HepG2 (cell line): ENCODE measurements around the gene KRTAP3-3. TPM values are rescaled to one million over a fixed set of nuclear protein-coding genes. Genes with fewer than 3 reads are reported as not detected.

Source experiments
- ATAC-seq: fragments of 200-7000 bp; cut with Tn5 transposase; 3 replicates; pipeline ENCODE4 v1.9.1; 2020; ENCODE audit warnings: mild to moderate bottlenecking, moderate library complexity
- BruUV-seq: library from RNA; stranded (reverse); fragments of 400-500 nt; replicated peaks from 2 replicates; lab custom pipeline; 2021; lab: Mats Ljungman, UMichigan
- CTCF ChIA-PET: fragments of 300-600 bp; formaldehyde crosslinking; extraction: SDS; loops from one replicate; lab custom pipeline; 2021; ENCODE audit warnings: low total read pairs, inconsistent platforms, low intra/inter-chr PET ratio; lab: Yijun Ruan, JAX
- POLR2A ChIA-PET: fragments of 350-600 bp; sonication (Branson Sonifier 250); formaldehyde crosslinking; loops from one replicate; lab custom pipeline; 2020; ENCODE audit warnings: antibody characterized with exemption, inconsistent platforms; lab: Yijun Ruan, JAX
- DNase-seq: peaks from one replicate; pipeline ENCODE4 v3.0.0-alpha.2; 2015; ENCODE audit warnings: low spot score
- FAIRE-seq: peaks from 3 replicates; lab custom pipeline; 2011; peaks lifted over from hg19 to GRCh38; lab: Jason Lieb, UNC
- H2AFZ ChIP-seq: one replicate; pipeline ENCODE4 v1.6.1; 2011; ENCODE audit warnings: low read length, inconsistent platforms
- H3K27ac ChIP-seq: fragments of 300-600 bp; 3 replicates; pipeline ENCODE4 v1.8.0; 2011; ENCODE audit warnings: mixed run types, mild to moderate bottlenecking, mixed read lengths, low read length, inconsistent platforms; ENCODE audit not compliant: insufficient read depth; ENCODE audit errors: extremely low read length
- H3K27me3 ChIP-seq, 2 experiments: fragments of 200-600 bp in 1 of 2; 2 replicates in 1 of 2; 3 replicates in 1 of 2; pipeline versions ENCODE4 v1.6.0 to v1.8.0; 2011; ENCODE audit warnings: low read length in 2 of 2, mild to moderate bottlenecking in 2 of 2, moderate library complexity in 2 of 2, inconsistent platforms in 1 of 2; ENCODE audit not compliant: insufficient read depth in 2 of 2, control insufficient read depth in 1 of 2
- H3K36me3 ChIP-seq, 2 experiments: fragments of 200-600 bp in 1 of 2; replicated peaks in 1 of 2; 2 replicates in 1 of 2; 3 replicates in 1 of 2; pipeline versions ENCODE4 v1.5.1 to v1.8.0; 2011; ENCODE audit warnings: low read length in 2 of 2, inconsistent platforms in 1 of 2; ENCODE audit not compliant: insufficient read depth in 2 of 2, control insufficient read depth in 1 of 2
- H3K4me1 ChIP-seq: 2 replicates; pipeline ENCODE4 v1.5.1; 2012; ENCODE audit warnings: low read length, inconsistent platforms; ENCODE audit not compliant: insufficient read depth
- H3K4me2 ChIP-seq: 2 replicates; pipeline ENCODE4 v1.6.0; 2011; ENCODE audit warnings: low read depth, low read length, inconsistent platforms
- H3K4me3 ChIP-seq, 3 experiments: fragments of 200-600 bp in 1 of 3; sonication (generic), shearing (Covaris generic) in 1 of 3; replicated peaks in 1 of 3; 2 replicates each; pipeline ENCODE4 v1.5.1; 2011 to 2016; ENCODE audit warnings: low read length in 3 of 3, inconsistent platforms in 2 of 3, low read depth in 2 of 3, mild to moderate bottlenecking in 2 of 3, control low read depth in 1 of 3, mixed read lengths in 1 of 3; ENCODE audit not compliant: insufficient read depth in 1 of 3
- H3K79me2 ChIP-seq: one replicate; pipeline ENCODE4 v1.6.1; 2011; ENCODE audit warnings: low read length, inconsistent platforms; ENCODE audit not compliant: insufficient read depth
- H3K9ac ChIP-seq: 2 replicates; pipeline ENCODE4 v1.6.0; 2011; ENCODE audit warnings: mild to moderate bottlenecking, low read depth, low read length, inconsistent platforms; ENCODE audit not compliant: insufficient read depth
- H3K9me3 ChIP-seq: 2 replicates; pipeline ENCODE4 v1.5.1; 2012; ENCODE audit warnings: mild to moderate bottlenecking, low read length
- H4K20me1 ChIP-seq: 2 replicates; pipeline ENCODE4 v1.6.0; 2011; ENCODE audit warnings: inconsistent platforms, mild to moderate bottlenecking, low read length, moderate library complexity; ENCODE audit not compliant: insufficient read depth
- ATM ChIP-seq: fragments of 450-650 bp; IDR thresholded peaks from 2 replicates; pipeline ENCODE4 v1.7.1; 2017; ENCODE audit warnings: mild to moderate bottlenecking, borderline replicate concordance
- BORCS8-MEF2B ChIP-seq: sonication (generic); formaldehyde crosslinking; IDR thresholded peaks from 2 replicates; pipeline ENCODE4 v1.8.0; 2022; ENCODE audit warnings: mild to moderate bottlenecking, missing genetic modification reagents
- HCFC1 ChIP-seq: fragments of 150-350 bp; IDR thresholded peaks from 2 replicates; pipeline ENCODE4 v1.6.1; 2014; ENCODE audit warnings: low read depth, low read length
- KDM5B ChIP-seq: sonication (generic); formaldehyde crosslinking; IDR thresholded peaks from 2 replicates; pipeline ENCODE4 v1.4.0; 2020; ENCODE audit warnings: missing genetic modification reagents, mild to moderate bottlenecking, borderline replicate concordance
- MAFG ChIP-seq: sonication (generic); formaldehyde crosslinking; IDR thresholded peaks from 2 replicates; pipeline ENCODE4 v1.5.1; 2020; ENCODE audit warnings: mild to moderate bottlenecking, missing genetic modification reagents
- MBNL3 ChIP-seq: fragments of 250-450 bp; sonication (Bioruptor Pico); conservative IDR thresholded peaks from 2 replicates; pipeline ENCODE4 v1.8.0; 2022; ENCODE audit warnings: mild to moderate bottlenecking, inconsistent platforms
- PTBP1 ChIP-seq: fragments of 200-400 bp; formaldehyde crosslinking; IDR thresholded peaks from 2 replicates; pipeline ENCODE4 v1.6.1; 2018; ENCODE audit warnings: low read length, low read depth; ENCODE audit not compliant: poor library complexity, severe bottlenecking
- SATB2 ChIP-seq: sonication (generic); formaldehyde crosslinking; IDR thresholded peaks from 2 replicates; pipeline ENCODE4 v1.5.0; 2020; ENCODE audit warnings: missing genetic modification reagents
- SMAD9 ChIP-seq: sonication (generic); formaldehyde crosslinking; IDR thresholded peaks from 2 replicates; pipeline ENCODE4 v1.5.1; 2020; ENCODE audit warnings: mild to moderate bottlenecking, missing genetic modification reagents
- SMC3 ChIP-seq: IDR thresholded peaks from 2 replicates; pipeline ENCODE4 v1.6.1; 2011; ENCODE audit warnings: low read length, improper control_type of control experiment
- ZBTB37 ChIP-seq: sonication (generic); formaldehyde crosslinking; IDR thresholded peaks from 2 replicates; pipeline ENCODE4 v1.4.0; 2020; ENCODE audit warnings: mild to moderate bottlenecking, missing genetic modification reagents
- ZBTB7A ChIP-seq: sonication (generic); formaldehyde crosslinking; IDR thresholded peaks from 2 replicates; pipeline ENCODE4 v1.8.0; 2022; ENCODE audit warnings: mild to moderate bottlenecking, missing genetic modification reagents
- ZKSCAN8 ChIP-seq: IDR thresholded peaks from 2 replicates; pipeline ENCODE4 v1.6.1; 2016; ENCODE audit warnings: borderline replicate concordance, missing genetic modification reagents, missing compliant biosample characterization
- ZNF451 ChIP-seq: sonication (generic); formaldehyde crosslinking; IDR thresholded peaks from 2 replicates; pipeline ENCODE4 v1.5.0; 2020; ENCODE audit warnings: mild to moderate bottlenecking, missing genetic modification reagents
- WGBS: methylation state at CpG from one replicate; pipeline ENCODE4 v1.1.6; 2017; ENCODE audit warnings: low lambda C conversion rate; 5-methylcytosine and 5-hydroxymethylcytosine counted together
- in situ Hi-C: cut with HindIII; loops from 2 replicates; pipeline ENCODE4 v1.10.0; 2017; ENCODE audit warnings: low pct_unique_long_range_greater_than_20kb; ENCODE audit not compliant: extremely low pct_ligation_motif_present
- intact Hi-C: fragments of 100-400 bp; cut with micrococcal nuclease; formaldehyde crosslinking; loops from one replicate; pipeline ENCODE4 v1.10.0; 2022; ENCODE audit not compliant: unreplicated experiment
- polyA plus RNA-seq, 8 experiments: library from polyadenylated mRNA; depleted of rRNA in 3 of 8; stranded (reverse) in 7 of 8; unstranded in 1 of 8; fragments of >200 nt; fragmentation: Illumina TruSeq in 4 of 8; extraction: Trizol in 4 of 8; gene quantifications; 2 replicates each; pipeline versions ENCODE4 v1.2.1 to v1.2.3, GENCODE V29; 2011 to 2016; ENCODE audit warnings: low read depth in 4 of 8, missing spikeins in 1 of 8, mixed read lengths in 1 of 8; ENCODE audit not compliant: insufficient read depth in 1 of 8
- total RNA-seq, 5 experiments: library from RNA; depleted of rRNA; stranded (reverse); fragments of >200 nt; fragmentation: Illumina TruSeq; extraction: Trizol; gene quantifications; 2 replicates each; pipeline ENCODE4 v1.2.3, GENCODE V29; 2016; ENCODE audit warnings: low read depth in 1 of 5

KRTAP3-3 gene
- total and polyA plus RNA-seq, 2 of the 13 experiments (the other 11 are each of a cell fraction or from before 2014, with no cell fraction given) = not detected

DNA sequence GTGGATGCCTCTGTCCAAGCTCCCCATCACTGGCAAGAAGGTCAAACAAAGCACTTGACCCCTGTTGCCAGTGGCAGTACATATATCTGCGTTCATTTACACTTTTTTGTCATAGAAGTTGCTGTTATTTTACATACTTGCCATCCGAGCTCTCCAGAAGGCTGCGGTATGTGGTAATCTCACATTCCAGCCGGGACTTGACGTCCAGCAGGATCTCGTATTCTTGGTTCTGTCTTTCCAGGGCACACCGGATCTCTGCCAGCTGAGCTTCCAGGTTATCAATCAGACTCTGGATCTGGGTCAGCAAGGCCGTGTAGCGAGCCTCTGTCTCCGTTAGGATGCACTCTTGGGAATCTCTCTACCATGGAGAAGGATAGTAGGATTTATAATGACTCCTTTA is 33.8 kb downstream of the KRTAP3-3 start:
- WGBS = 98% methylated on average over 10 of the region's 10 CpGs
- DNase-seq = no peak
- ATAC-seq = no peak
- ChIA-PET CTCF (no interaction called here), POLR2A (no interaction called here)
- no peak for TF ChIP-seq KDM5B
- TF ChIP-seq ZKSCAN8 (CRISPR knock-in tag) = no peak
- no TSS peak for BruUV-seq
- Histone ChIP-seq H3K27ac (no peak overlapping the region), H3K4me1 (peaks cover 56% of the 10 kb centered on the region), H3K36me3 (no peaks in the 10 kb centered on the region), H3K4me3 (no peak overlapping the region), H3K27me3 (no peaks in the 10 kb centered on the region), H3K4me2 (no peak overlapping the region), H3K9me3 (0 out of 2 replicates have a peak, but pooled peaks cover 6% of the 10 kb centered on the region), H3K9ac (no peak overlapping the region), H4K20me1 (no peaks in the 10 kb centered on the region), H2AFZ (no peak overlapping the region), H3K79me2 (no peaks in the 10 kb centered on the region)
- intact Hi-C loops (no loop called here), in situ Hi-C loops (loop anchor here (5.0 kb wide), 1 partner anchor 42 kb away; no protein-coding TSS in a partner anchor)
- FAIRE-seq = no peak

- H3K9ac ChIP-seq = peak overlapping the region; percentile 70
- WGBS = 69% methylated on average over 12 of the region's 12 CpGs
- H3K36me3 ChIP-seq = no peaks in the 10 kb centered on the region
- H2AFZ ChIP-seq = no peak overlapping the region
- H3K4me3 ChIP-seq = no peak overlapping the region; a peak in 1 of 6 replicates
- DNase-seq (peak; percentile 92), FAIRE-seq (peak; percentile 72), ATAC-seq (peak; percentile 46)
- intact Hi-C loops = no loop called here
- in situ Hi-C loops = loop anchor here (10.0 kb wide), 1 partner anchor 96 kb away; the partner anchor contains the start of gene KRTAP2-2
- H3K79me2 ChIP-seq = no peaks in the 10 kb centered on the region
- H3K9me3 ChIP-seq = 0 out of 2 replicates have a peak, but pooled peaks cover 6% of the 10 kb centered on the region
- H3K27me3 ChIP-seq = no peaks in the 10 kb centered on the region
- ChIA-PET POLR2A (interaction anchor here (0.6 to 3.7 kb wide), 15 partner anchors 8 to 458 kb away, joined by 3 to 18 read pairs (median 4); partner anchors contain the start of genes KRT23 and KRTAP3-1), CTCF (no interaction called here)
- H3K4me2 ChIP-seq = peak overlapping the region; percentile 44
- peaks cover 75% of the 10 kb centered on the region for H3K4me1 ChIP-seq
- peak overlapping the region; percentile 90 for H3K27ac ChIP-seq
- H4K20me1 ChIP-seq = no peaks in the 10 kb centered on the region
- no TSS peak for BruUV-seq
- TF ChIP-seq ATM (no peak), SMC3 (no peak; the same call in 1 of the 2 replicates), MAFG (CRISPR knock-in tag) (no peak), ZNF451 (CRISPR knock-in tag) (no peak), ZBTB7A (no peak), PTBP1 (no peak), SATB2 (CRISPR knock-in tag) (0 out of 2 replicates have a peak, but pooled peaks have one; percentile 71), ZBTB37 (CRISPR knock-in tag) (no peak), SMAD9 (CRISPR knock-in tag) (no peak), HCFC1 (no peak), BORCS8-MEF2B (CRISPR knock-in tag) (peak; percentile 52; the same call in 1 of the 2 replicates), MBNL3 (CRISPR knock-in tag) (no peak)
Observed at GRCh38 chr17:40958086-40958953, 35.6 kb downstream of the KRTAP3-3 start.
